Esophagus squamous epithelium (tissue), 4 donors: Measurements from ENCODE around the gene MAN2A2.

Experiments used
- POLR2A ChIP-seq, 4 donors: fragments of 450-650 bp; IDR thresholded peaks; one replicate each; pipeline ENCODE4 v1.6.1; 2017; ENCODE audit warnings: antibody characterized with exemption in 4 of 4, mild to moderate bottlenecking in 4 of 4, moderate library complexity in 3 of 4
- TF ChIP-seq, protein P1 (sequence below), 6 experiments: fragments of 450-650 bp in 4 of 6; fragments of 200-600 bp in 2 of 6; sonication (generic) in 2 of 6; IDR thresholded peaks; one replicate each; pipeline ENCODE4 v1.5.1; 2016 to 2019; ENCODE audit warnings: antibody characterized with exemption in 6 of 6, mild to moderate bottlenecking in 4 of 6, moderate library complexity in 4 of 6

GRCh38 chr15:90907051-90907660, 4.1 kb downstream of the MAN2A2 start:
- TF ChIP-seq, protein P1, sequence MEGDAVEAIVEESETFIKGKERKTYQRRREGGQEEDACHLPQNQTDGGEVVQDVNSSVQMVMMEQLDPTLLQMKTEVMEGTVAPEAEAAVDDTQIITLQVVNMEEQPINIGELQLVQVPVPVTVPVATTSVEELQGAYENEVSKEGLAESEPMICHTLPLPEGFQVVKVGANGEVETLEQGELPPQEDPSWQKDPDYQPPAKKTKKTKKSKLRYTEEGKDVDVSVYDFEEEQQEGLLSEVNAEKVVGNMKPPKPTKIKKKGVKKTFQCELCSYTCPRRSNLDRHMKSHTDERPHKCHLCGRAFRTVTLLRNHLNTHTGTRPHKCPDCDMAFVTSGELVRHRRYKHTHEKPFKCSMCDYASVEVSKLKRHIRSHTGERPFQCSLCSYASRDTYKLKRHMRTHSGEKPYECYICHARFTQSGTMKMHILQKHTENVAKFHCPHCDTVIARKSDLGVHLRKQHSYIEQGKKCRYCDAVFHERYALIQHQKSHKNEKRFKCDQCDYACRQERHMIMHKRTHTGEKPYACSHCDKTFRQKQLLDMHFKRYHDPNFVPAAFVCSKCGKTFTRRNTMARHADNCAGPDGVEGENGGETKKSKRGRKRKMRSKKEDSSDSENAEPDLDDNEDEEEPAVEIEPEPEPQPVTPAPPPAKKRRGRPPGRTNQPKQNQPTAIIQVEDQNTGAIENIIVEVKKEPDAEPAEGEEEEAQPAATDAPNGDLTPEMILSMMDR (IDR thresholded peaks at IDR 0.05): no peak
- no peak for TF ChIP-seq POLR2A (IDR thresholded peaks at IDR 0.05)
